Breast epithelium (tissue), 4 donors: Measurements from ENCODE around the gene PRODH2. TPM values are rescaled to one million over a fixed set of nuclear protein-coding genes. Genes with fewer than 3 reads are reported as not detected.

Source experiments
- DNase-seq, 2 donors: peaks; one replicate each; pipeline ENCODE4 v3.0.0-alpha.2; 2019; ENCODE audit warnings: low spot score in 2 of 2
- H3K27ac ChIP-seq, 2 donors: fragments of 200-600 bp; sonication (generic) in 1 of 2; one replicate each; pipeline ENCODE4 v1.5.1; 2016 to 2019; ENCODE audit warnings: mild to moderate bottlenecking in 1 of 2
- H3K27me3 ChIP-seq, 2 donors: fragments of 200-600 bp; sonication (generic) in 1 of 2; one replicate each; pipeline versions ENCODE4 v1.5.1 to v1.6.0; 2017 to 2019; ENCODE audit warnings: control low read depth in 1 of 2, mild to moderate bottlenecking in 1 of 2
- H3K36me3 ChIP-seq: fragments of 200-600 bp; one replicate; pipeline ENCODE4 v1.5.1; 2019
- H3K4me1 ChIP-seq, 2 donors: fragments of 200-600 bp; sonication (generic); one replicate each; pipeline ENCODE4 v1.5.1; 2016 to 2019; ENCODE audit warnings: control low read depth in 1 of 2
- H3K4me3 ChIP-seq, 3 donors: fragments of 200-600 bp; sonication (generic); 1 replicate in 2 of 3; 2 replicates in 1 of 3; pipeline ENCODE4 v1.5.1; 2016 to 2019; ENCODE audit warnings: mild to moderate bottlenecking in 3 of 3, moderate library complexity in 2 of 3
- H3K9me3 ChIP-seq, 2 donors: fragments of 200-600 bp; sonication (generic) in 1 of 2; one replicate each; pipeline ENCODE4 v1.5.1; 2016 to 2019; ENCODE audit warnings: control low read depth in 1 of 2
- POLR2A ChIP-seq: fragments of 450-650 bp; IDR thresholded peaks from one replicate; pipeline ENCODE4 v1.6.1; 2016; ENCODE audit warnings: antibody characterized with exemption, mild to moderate bottlenecking, moderate library complexity
- POLR2AphosphoS5 ChIP-seq, 3 donors: sonication (generic); formaldehyde crosslinking; IDR thresholded peaks; one replicate each; pipeline ENCODE4 v1.6.1; 2017; ENCODE audit warnings: antibody characterized with exemption in 3 of 3
- intact Hi-C: fragments of 100-400 bp; cut with DNase I; formaldehyde crosslinking; loops from one replicate; pipeline ENCODE4 v1.15.1; 2023; ENCODE audit warnings: low total_unique reads
- total RNA-seq, 3 donors: library from RNA; depleted of rRNA; stranded (reverse); fragments of >200 nt; gene quantifications; one replicate each; pipeline ENCODE4 v1.1.0, GENCODE V29; 2016
- TF ChIP-seq, protein P1 (sequence below), 3 donors: fragments of 450-650 bp; IDR thresholded peaks; one replicate each; pipeline ENCODE4 v1.5.1; 2016 to 2017; ENCODE audit warnings: antibody characterized with exemption in 3 of 3, mild to moderate bottlenecking in 3 of 3, moderate library complexity in 3 of 3

The PRODH2 gene
- total RNA-seq, 3 donors from 2014 or later: not detected

DNA sequence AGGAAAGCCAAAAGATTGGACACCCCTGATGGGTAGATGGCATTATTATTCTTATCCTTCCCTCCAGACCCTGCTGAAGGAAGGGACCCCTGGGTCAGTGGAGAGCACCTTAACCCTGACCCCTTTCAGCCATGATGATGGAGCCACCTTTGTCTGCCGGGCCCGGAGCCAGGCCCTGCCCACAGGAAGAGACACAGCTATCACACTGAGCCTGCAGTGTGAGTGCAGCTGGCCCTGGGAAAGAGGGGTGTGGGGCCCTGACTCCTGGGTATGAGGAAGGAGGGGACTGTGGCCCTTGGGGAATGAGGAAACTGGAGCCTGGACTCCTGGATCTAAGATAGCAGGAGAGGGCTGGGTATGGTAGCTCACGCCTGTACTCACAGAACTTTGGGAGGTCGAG is 46.8 kb upstream of the PRODH2 start:
- TF ChIP-seq, protein P1, sequence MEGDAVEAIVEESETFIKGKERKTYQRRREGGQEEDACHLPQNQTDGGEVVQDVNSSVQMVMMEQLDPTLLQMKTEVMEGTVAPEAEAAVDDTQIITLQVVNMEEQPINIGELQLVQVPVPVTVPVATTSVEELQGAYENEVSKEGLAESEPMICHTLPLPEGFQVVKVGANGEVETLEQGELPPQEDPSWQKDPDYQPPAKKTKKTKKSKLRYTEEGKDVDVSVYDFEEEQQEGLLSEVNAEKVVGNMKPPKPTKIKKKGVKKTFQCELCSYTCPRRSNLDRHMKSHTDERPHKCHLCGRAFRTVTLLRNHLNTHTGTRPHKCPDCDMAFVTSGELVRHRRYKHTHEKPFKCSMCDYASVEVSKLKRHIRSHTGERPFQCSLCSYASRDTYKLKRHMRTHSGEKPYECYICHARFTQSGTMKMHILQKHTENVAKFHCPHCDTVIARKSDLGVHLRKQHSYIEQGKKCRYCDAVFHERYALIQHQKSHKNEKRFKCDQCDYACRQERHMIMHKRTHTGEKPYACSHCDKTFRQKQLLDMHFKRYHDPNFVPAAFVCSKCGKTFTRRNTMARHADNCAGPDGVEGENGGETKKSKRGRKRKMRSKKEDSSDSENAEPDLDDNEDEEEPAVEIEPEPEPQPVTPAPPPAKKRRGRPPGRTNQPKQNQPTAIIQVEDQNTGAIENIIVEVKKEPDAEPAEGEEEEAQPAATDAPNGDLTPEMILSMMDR (IDR thresholded peaks at IDR 0.05): no peak
- TF ChIP-seq POLR2AphosphoS5 (IDR thresholded peaks at IDR 0.05): no peak
- TF ChIP-seq POLR2A: no peak
- Histone ChIP-seq H3K9me3 (peaks cover 0 to 4% of the 10 kb centered on the region in 2 donors), H3K36me3 (no peaks in the 10 kb centered on the region), H3K27ac (no peak overlapping the region), H3K4me1 (no peaks in the 10 kb centered on the region), H3K4me3 (no peak overlapping the region), H3K27me3 (peaks cover 0 to 48% of the 10 kb centered on the region in 2 donors)
- intact Hi-C loops: no loop called here
- DNase-seq: no peak

DNA sequence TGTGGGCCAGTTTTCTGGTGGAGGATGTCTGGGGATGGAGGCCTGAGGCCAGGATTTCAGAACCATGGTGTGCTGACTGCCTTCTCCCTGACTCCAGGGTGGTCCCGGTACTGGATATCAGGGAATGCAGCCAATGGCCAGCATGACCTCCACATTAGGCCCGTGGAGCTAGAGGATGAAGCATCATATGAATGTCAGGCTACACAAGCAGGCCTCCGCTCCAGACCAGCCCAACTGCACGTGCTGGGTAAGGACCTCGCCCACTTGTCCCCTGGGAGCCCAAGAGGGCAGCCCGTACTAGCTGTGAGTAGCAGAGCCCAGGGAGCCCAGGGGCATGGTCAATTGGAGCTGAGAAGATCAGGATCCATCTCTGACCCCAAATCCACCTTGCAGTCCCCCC is 45.7 kb upstream of the PRODH2 start:
- TF ChIP-seq POLR2AphosphoS5 (IDR thresholded peaks at IDR 0.05) (no peak), POLR2A (no peak)
- TF ChIP-seq, protein P1 (IDR thresholded peaks at IDR 0.05): no peak
- Histone ChIP-seq H3K27me3 (peaks cover 0 to 54% of the 10 kb centered on the region in 2 donors), H3K36me3 (no peaks in the 10 kb centered on the region), H3K4me3 (no peak overlapping the region), H3K9me3 (peaks cover 0 to 4% of the 10 kb centered on the region in 2 donors), H3K4me1 (no peaks in the 10 kb centered on the region), H3K27ac (no peak overlapping the region)
- DNase-seq: no peak
- intact Hi-C loops: no loop called here

DNA sequence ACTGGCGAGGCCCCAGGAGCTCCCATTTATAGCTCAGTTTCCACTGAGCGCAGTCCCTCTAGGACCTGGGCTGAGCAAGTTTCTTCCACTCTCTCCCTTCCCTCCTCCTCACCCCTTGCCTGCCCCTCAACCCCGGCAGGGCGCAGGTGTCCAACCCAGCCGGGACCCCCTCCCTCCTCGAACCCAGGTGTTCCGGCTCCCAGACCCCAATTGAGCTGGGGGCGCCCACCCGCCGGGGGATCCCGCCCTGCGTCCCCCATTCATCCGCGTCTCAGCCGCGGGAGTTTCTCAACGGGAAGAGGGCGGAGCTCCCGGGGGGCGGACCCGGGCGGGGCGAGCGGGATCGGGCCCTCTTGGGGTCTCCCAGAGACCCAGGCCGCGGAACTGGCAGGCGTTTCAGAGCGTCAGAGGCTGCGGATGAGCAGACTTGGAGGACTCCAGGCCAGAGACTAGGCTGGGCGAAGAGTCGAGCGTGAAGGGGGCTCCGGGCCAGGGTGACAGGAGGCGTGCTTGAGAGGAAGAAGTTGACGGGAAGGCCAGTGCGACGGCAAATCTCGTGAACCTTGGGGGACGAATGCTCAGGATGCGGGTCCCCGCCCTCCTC is 44.0 kb upstream of the PRODH2 start, which contains the start of gene KIRREL2:
Gene KIRREL2, plus strand, starts transcription at position 366 of the 604 bp plus-strand sequence. Its CDS starts 209 bp downstream, at position 575.
- no peak within 1 kb of the TSS for H3K27ac ChIP-seq
- H3K27me3 ChIP-seq: peaks cover 0 to 57% of the 10 kb centered on the region in 2 donors
- no peaks in the 10 kb centered on the region for H3K4me1 ChIP-seq
- H3K36me3 ChIP-seq: no peaks in the 10 kb centered on the region
- H3K4me3 ChIP-seq: peak within 1 kb of the TSS; percentile 36 to 74 (median 45)
- no peak for TF ChIP-seq POLR2AphosphoS5 (IDR thresholded peaks at IDR 0.05)
- DNase-seq: no peak
- peaks cover 0 to 4% of the 10 kb centered on the region in 2 donors for H3K9me3 ChIP-seq
- intact Hi-C loops: no loop called here

DNA sequence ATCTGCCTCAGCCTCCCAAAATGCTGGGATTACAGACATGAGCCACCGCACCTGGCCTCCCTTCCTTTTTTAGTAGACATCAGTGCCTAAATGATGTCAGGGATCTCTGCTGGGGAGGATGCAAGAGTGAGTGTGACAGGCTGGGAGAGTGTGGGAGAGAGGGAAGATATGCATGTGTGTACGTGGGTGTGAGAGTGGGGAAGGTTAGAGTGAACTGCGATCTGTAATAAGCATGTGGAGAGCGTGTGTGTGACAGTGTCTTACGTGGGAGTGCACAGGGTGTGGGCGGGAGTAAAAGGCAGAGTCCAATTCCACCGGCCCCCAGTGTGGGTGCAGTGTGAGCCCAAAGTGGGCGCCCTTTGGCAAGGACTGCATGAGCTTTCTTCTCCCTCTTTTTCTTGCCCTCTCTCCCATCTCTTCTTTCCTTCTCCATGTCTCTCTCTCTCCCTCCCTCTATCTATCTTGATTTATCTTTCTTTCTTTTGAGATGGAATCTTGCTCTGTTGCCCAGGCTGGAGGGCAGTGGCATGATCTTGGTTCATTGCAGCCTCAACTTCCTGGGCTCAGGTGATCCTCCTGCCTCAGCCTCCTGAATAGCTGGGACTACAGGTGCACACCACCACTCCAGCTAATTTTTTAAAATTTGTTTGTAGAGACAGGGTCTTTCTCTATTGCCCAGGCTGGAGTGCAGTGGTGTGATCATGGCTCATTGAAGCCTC is 40.6 kb upstream of the PRODH2 start:
- TF ChIP-seq, protein P1 (IDR thresholded peaks at IDR 0.05): no peak
- no peak for TF ChIP-seq POLR2AphosphoS5 (IDR thresholded peaks at IDR 0.05)
- TF ChIP-seq POLR2A: no peak
- no peak for DNase-seq
- intact Hi-C loops: no loop called here
- H3K27me3 ChIP-seq: peaks cover 0 to 66% of the 10 kb centered on the region in 2 donors
- no peaks in the 10 kb centered on the region for H3K36me3 ChIP-seq
- no peak overlapping the region for H3K27ac ChIP-seq
- no peaks in the 10 kb centered on the region for H3K4me1 ChIP-seq
- no peak overlapping the region for H3K4me3 ChIP-seq
- H3K9me3 ChIP-seq: no peaks in the 10 kb centered on the region

DNA sequence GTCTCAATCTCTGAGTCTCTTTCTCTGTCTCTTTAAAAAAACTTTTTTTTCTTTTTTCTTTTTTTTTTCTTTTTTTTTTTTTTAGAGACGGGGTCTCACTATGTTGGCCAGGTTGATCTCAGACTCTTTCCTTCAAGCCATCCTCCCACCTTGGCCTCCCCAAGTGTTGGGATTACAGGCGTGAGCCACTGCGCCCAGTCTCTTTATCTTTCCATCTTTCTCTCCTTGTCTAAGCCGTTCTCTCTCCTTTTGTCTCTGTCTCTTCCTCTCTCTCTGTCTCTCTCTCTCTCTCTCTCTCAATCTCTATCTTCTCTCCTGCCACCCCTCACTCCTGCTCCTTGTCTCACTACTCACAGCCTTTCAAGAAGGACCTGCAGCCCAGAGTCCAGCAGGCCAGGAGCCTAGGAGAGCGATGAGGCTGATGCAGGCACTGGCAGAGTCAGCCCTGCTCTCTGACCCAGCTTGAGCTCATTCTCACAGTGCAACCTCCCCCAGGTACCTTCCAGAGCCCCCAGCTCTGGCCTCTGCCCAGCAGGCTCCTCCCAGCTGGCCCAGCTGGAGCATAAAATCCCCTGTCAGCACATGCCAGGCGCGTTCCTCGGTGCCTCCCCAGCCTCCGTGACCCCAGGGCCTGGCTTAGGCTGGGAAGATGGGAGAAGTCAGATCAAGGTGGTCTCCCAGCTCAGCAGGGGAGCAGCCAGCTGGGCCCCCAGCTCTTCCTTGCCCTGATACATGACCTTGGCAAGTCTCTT is 39.6 kb upstream of the PRODH2 start, which contains the start of gene NPHS1:
Gene NPHS1, minus strand, starts transcription at position 476 of the 752 bp plus-strand sequence. CDS start 667 bp downstream, outside the sequence.
- no peaks in the 10 kb centered on the region for H3K4me1 ChIP-seq
- H3K4me3 ChIP-seq: no peak within 1 kb of the TSS
- H3K27me3 ChIP-seq: peaks cover 0 to 70% of the 10 kb centered on the region in 2 donors
- H3K36me3 ChIP-seq: no peaks in the 10 kb centered on the region
- DNase-seq: no peak
- TF ChIP-seq, protein P1 (IDR thresholded peaks at IDR 0.05): no peak
- TF ChIP-seq POLR2AphosphoS5 (IDR thresholded peaks at IDR 0.05) (no peak), POLR2A (no peak)
- H3K9me3 ChIP-seq: no peaks in the 10 kb centered on the region
- intact Hi-C loops: no loop called here
- H3K27ac ChIP-seq: no peak within 1 kb of the TSS
